ENCODE measurements around the gene EPHA2.
"Not testable (repeated sequence)": the region's sequence is repeated elsewhere in the genome, so short reads cannot be mapped to it uniquely, and the experiment has no call there.

EPHA2 gene

GRCh38 chr1:16167331-16168143 lies 11.7 kb upstream of the EPHA2 start:
- DNase-seq: no peak

GRCh38 chr1:16166117-16166516 lies 10.2 kb upstream of the EPHA2 start:
- DNase-seq: no peak

GRCh38 chr1:16165548-16165947 lies 9.7 kb upstream of the EPHA2 start:
- no peak for DNase-seq

- no peak for DNase-seq
Observed at GRCh38 chr1:16165073-16165364, 9.2 kb upstream of the EPHA2 start.

- DNase-seq: no peak
Observed at GRCh38 chr1:16164213-16165072, 8.6 kb upstream of the EPHA2 start.

- not testable (repeated sequence) for DNase-seq
Observed at GRCh38 chr1:16163608-16164212, 7.8 kb upstream of the EPHA2 start.

GRCh38 chr1:16162163-16162822 lies 6.4 kb upstream of the EPHA2 start:
- DNase-seq: no peak

- DNase-seq: no peak
Observed at GRCh38 chr1:16161717-16162116, 5.8 kb upstream of the EPHA2 start.

- DNase-seq: no peak
Observed at GRCh38 chr1:16158993-16159831, 3.3 kb upstream of the EPHA2 start.

- DNase-seq: no peak
Observed at GRCh38 chr1:16158025-16158424, 2.2 kb upstream of the EPHA2 start.

- DNase-seq: no peak
Observed at GRCh38 chr1:16156848-16157495, 1.1 kb upstream of the EPHA2 start.

- no peak for DNase-seq
Observed at GRCh38 chr1:16153999-16154673, 1.7 kb downstream of the EPHA2 start.

- no peak for DNase-seq
Observed at GRCh38 chr1:16153096-16153998, 2.5 kb downstream of the EPHA2 start.

- DNase-seq: no peak
Observed at GRCh38 chr1:16152481-16153087, 3.3 kb downstream of the EPHA2 start.

- DNase-seq: no peak
Observed at GRCh38 chr1:16151995-16152384, 3.9 kb downstream of the EPHA2 start.

GRCh38 chr1:16151196-16151994 lies 4.5 kb downstream of the EPHA2 start:
- no peak for DNase-seq

GRCh38 chr1:16150508-16150907 lies 5.4 kb downstream of the EPHA2 start:
- no peak for DNase-seq

- no peak for DNase-seq
Observed at GRCh38 chr1:16149702-16150488, 6.0 kb downstream of the EPHA2 start.
